GM10847 (cell line): ENCODE results near the gene TMPRSS6.

Experiments used
- POLR2A ChIP-seq: IDR thresholded peaks from 2 replicates; pipeline ENCODE4 v1.6.1; 2011; ENCODE audit not compliant: insufficient read length; ENCODE audit errors: extremely low read depth

The TMPRSS6 gene

DNA sequence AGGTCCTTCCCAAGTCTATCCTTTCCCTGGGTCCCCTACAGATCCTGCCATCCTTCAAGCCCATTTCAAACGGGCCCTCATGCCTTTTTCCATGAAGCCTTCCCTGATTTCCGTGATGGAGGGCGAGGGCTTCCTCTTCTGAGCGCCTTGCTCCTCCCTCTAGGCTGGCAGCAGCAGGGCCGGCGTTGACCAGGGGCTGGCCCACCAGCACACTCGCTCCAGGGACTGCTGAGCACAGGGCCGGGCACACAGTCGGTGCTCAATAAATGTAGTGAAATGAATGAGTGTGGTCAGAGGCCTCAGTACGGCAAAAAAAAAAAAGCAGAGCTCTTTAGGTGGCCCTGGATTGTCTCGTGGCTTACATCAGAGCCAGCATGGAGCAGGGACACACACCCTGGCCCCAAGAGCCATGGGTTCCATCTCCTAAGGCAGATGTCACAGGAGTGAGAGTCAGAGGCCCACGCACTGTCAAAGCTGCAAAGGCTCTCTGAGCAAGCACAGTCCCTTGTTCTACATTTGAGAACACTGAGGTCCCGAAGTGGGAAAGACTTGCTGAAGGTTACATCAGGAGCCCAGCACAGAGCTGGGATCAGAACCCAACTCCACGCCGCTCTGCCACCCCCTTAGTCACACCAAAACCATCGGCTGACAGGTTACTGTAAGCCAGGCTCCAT is 37.1 kb upstream of the TMPRSS6 start:
- no peak for TF ChIP-seq POLR2A

DNA sequence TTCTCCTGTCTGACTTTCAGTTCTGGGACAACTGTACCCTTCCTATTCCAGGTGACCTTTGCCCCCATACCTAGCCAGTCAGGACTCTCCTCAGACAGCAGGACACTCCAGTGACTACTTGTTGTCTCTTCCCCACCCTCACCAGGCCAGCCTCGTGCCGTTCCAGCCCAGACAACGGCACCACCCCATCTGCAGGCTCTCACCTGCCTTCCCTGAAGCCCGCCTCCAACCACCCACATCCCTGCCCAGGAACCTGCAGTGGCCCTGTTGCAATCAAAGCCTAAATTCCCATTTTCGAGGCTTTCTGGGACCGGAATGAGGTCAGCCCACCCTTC is 36.5 kb upstream of the TMPRSS6 start:
- TF ChIP-seq POLR2A = no peak

DNA sequence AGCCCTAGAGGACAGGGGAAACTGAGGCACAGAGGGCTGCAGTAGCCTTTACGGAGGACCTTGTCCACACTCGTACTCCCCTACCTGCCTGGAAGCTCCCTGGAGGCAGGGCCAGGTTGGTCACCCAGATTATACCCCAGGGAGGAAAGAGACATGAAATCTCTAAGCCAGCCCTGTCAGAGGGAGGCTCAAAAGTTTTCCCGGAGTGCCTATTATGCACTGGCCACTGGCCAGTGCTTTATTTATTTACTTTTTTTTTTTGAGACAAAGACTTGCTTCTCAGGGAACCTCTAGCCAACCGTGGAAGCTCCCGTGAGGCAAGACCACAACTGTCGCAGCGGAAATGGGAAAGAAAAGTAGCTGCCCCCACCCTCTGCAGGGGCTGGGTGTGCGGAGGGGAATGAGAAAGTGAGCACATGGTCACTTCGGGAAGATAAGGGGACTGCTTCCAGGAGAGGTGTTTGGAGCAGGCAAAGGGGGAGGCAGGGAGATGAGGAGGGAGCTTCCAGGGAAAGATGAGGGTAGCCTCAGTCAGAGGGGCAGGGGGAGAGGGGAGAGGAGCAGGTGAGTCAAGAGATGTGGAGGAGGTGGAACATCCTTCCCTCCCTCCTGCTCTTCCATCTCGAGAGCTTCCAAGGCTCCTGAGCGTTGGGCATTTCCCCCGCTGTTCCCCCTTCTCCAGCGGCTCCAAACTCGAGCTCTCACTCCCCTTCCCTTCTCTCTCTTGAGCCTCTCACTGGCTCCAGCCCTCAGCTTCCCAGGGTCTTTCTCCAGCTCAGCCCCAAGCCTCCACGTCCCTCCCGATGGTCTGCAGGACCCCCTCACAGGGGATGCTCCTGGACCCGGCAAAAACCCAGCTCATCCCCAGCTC is 35.9 kb upstream of the TMPRSS6 start:
- TF ChIP-seq POLR2A = no peak

DNA sequence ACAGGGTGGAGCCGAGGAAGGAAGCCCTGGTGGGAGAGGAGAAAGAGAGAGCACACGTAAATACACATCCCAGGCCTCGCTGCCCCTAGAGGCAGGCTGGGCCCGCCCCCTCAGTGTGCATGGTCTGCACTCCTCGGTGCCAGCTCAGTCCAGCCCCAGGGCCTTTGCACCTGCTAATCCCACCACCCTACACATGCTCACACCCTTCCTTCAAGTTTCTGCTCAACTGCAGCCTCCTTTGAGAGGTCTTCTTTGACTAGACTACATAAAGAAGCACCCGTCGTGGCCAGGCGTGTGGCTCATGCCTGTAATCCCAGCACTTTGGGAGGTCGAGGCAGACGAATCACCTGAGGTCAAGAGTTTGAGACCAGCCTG is 34.7 kb upstream of the TMPRSS6 start:
- TF ChIP-seq POLR2A = no peak

DNA sequence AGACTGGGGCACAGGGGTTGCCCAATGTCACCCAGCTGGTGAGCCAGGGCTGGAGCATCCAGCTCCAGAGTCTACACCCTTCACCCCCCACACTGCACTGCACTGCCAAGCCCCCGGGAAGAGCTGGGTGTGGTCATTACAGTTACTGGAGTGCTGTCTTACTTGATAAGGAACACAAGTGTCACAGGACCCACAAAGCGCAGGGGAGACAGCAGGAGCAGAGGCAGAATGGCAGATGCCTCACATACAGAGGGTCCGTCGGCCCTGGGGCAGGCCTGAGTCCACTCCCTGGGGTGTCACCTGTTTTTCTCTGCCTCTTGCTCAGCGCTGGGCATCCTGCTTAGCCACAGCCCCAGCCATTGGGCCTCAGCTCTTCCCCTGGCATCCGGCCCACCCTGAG is 32.5 kb upstream of the TMPRSS6 start:
- no peak for TF ChIP-seq POLR2A

DNA sequence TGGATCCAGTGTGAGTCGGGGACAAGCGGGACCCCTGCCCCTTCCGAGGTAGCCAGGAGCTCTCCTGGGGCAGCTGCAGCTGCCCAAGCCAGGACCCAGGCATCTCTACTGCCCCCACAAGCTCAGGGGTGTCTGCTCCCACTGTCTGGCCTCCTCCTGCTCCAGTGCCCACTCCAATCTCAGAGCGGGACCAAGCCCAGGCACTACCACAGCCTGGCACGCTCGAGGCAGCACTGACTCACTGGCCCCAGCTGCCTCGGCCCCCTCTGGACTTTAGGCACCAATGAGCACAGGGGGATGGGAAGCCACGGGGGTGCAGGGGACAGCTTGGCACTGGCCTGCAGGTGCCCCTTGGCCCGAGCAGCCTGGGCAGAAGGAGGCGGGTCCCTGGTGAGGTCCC is 32.0 kb upstream of the TMPRSS6 start:
- TF ChIP-seq POLR2A = no peak

DNA sequence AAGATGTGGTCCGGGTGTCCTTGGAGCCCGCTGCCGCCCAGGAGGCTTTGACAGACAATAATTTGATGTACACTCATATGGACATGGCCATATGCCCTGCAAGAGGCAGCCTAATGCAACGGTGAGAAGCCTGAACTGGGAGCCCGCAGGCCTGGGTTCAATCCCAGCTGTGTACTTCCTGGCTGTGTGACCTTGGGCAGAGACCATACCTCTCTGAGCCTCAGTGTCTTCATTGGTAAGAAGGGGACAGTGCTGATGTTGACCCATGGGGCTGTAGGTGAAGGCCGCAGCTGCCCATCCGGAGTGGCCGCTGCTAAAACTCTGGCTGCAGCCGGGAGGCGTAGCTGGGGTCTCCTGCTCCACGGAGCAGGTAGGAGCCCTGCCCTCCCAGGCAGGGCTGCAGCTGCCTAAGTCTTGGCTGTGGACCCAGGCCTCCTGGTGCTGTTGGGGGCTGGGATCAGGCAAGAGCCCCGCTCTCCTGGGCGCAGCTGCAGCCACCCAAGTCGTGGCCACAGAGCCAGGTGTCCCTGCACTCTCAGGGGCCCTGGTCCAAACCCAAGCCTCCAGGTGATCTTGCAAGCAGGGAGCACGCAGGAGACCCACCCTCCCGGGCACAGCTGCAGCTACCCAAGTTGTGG is 31.3 kb upstream of the TMPRSS6 start:
- no peak for TF ChIP-seq POLR2A

DNA sequence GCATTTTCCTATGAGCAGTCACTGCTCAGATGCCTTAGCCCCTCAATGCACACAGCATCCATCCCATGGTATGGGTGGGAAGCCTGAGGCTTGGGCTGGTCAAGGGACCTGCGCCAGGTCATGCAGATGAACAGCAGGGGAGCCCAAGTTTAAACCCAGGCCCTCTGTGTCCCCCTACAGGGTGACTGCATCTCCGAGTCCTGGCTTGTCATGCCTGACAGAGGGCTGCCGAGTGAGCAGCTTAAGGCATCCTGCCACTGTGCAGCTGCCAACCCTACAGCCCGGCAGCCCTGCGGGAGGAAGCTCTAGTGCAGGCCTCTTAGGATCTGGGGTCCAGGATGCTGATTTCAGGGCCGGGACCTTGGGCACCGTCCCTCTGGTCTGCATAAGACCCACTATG is 30.2 kb upstream of the TMPRSS6 start:
- TF ChIP-seq POLR2A = no peak

DNA sequence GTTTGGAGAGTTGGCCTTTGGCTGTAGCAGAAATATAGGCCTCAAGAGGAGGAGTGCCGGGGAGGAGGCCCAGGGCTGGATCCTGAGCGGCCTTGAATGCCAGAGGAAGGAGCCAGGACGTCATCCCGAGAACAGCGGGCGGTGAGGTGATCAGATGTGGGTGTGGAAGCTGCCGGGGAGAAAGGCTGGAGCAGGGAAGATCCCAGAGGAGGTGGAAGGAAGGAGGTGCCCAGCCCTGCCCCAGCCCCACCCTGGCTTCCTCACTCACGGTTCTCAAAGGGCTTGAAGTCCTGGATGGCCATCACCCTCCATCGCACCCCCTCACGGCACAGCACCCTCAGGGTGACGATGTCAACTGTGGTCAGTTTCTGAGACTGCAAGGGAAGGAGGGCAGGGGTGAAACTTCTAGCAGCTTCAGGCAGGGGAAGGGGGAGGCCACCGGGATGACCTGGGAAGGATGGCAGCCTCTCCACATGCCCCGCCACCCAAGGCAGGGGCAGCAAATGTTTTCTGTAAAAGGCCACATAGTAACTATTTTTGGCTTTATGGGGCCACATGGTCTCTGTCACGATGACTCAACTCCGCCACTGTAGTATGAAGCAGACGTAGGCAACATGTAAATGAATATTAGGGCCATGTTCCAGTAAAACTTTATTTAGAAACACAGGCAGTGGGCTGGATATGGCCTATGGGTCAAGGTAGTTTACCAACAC is 29.5 kb upstream of the TMPRSS6 start:
- no peak for TF ChIP-seq POLR2A

DNA sequence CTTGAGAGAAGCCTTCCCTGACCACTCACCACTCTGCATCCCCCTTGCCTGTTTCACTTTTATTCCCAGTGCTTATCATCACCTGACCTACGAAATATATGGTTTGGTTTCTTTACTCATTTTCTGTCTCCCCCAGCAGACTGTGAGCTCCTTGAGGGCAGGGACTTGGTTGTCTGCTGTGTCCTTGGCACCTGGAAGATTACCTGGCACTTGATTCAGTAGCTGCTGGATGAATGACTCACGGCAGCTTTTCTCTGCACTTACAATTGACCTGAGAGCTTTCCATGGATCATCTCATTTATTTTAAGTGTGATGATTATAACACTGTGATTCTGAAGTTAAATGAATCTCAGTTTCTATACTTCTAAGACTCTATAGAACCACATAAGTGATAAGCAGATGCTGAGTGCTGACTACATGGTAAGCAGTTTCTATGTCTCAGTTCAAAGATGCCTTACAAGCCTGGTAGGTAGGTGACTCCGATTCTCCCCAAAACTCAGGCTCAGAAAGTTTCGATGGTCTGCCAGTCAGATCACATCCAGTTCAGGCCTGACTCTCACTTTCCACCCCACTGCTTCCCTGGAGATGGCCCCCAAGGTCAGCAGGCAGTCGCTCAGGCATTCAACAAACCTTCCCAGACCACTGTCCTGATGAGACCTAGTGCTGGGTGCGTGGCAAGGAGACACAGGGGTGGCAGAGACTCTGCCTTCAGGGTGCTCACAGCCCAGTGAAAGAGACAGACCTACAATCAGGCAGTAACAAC is 28.6 kb upstream of the TMPRSS6 start:
- no peak for TF ChIP-seq POLR2A

DNA sequence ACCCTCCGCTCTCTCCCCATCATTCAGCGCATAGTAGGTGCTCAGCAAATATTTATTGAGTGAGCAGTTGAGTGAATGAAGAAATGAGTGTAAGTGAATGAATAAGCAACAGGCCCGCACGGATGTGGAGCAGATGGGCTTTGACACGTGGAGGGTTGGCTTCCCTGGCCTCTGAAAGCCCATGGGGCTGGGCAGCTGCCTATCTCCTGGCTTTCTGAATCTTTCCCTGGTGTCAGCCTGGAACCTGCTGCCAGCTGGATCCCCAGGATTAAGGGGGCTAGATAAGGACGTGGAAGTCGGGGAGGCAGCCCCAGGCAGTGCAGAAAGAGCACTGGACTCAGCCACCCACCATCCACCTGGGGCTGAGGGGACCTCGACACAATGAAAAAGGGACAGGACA is 27.6 kb upstream of the TMPRSS6 start:
- no peak for TF ChIP-seq POLR2A

DNA sequence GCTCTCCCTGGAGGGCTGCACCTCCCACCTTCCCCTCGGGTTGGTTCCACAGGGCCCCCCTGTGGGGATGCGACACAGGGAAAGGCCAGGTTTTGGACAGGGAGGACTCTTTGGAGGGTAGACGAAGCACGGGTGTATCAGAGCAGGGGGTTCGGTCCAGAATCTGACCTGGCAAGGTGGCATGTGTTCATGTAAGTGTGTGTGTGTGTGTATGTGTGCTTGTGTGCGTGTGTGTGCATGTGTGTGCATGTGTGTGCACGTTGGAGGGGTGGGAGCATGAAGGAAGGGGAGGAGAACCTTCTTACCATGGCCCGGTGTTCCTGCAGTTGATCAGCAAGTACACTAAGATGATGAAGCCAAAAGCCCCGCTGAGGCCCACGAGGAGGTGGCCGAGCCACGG is 25.5 kb upstream of the TMPRSS6 start:
- TF ChIP-seq POLR2A = no peak

DNA sequence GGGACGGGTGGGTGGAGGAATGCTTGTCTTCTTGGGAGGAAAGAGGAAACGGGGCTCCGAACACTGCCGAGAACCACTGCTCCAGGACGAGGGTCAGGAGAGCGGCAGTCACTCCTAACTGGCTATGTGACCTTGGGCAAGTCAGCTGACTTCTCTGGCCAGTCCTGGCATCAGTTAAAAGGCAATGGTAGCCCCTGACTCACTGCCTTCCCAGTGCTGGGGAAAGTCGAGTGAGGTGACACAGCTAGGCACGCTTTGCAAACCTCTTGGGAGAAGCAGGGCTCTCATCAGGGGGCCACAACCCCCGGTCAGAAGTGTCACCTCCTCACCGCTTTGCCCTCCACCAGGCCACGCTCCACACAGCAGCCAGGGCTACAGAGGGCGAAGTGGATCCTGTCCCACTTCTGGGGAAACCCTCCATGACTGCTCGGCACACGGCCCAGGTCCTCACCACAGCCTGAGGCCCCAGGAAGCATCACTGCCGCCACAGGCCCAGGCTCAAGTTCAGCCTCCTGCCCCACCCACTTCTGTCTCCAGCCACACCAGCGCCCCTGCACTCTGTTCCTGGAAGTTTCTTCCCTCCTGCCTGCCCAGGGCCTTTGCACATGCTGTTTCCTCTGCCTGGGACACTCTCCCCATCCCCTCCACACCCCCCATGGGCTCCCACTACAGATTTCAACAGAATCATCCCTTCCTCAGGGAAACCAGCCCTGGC is 23.9 kb upstream of the TMPRSS6 start:
- TF ChIP-seq POLR2A = no peak

DNA sequence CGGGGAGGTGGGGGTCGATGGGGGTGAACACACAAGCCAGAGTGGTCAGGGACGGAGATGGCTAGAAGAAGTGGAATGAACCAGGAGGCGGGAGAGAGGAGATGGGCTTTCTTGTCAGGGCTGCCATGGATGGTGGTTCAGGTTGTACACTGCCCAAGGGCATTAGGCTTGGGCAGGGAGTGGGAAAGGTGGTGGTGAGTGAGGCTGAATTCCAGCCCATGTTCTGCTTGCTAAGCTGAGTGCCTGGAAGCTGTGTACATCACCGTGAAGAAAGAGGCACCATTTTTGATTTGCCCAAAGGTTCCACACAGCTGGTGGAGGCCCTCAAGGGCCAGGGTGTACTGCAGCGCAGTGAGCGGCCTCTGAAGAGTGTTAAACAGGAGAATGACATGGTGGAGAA is 23.3 kb upstream of the TMPRSS6 start:
- no peak for TF ChIP-seq POLR2A
